Stimulated activated CD4-positive, alpha-beta T cell treated with anti-CD3 and anti-CD28 coated beads, TNF-alpha, amount 100 ng/mL, for 48 hours (primary cell): ENCODE results near the gene SAMD14.

Source experiments
- DNase-seq, 3 donors: peaks; one replicate each; pipeline ENCODE4 v3.0.0-alpha.2; 2020; ENCODE audit warnings: low read depth in 3 of 3

SAMD14 gene

GRCh38 chr17:50148226-50149090 is 18.5 kb upstream of the SAMD14 start:
- peak in 2 of 3 donors; percentile 65 to 66 for DNase-seq

DNA sequence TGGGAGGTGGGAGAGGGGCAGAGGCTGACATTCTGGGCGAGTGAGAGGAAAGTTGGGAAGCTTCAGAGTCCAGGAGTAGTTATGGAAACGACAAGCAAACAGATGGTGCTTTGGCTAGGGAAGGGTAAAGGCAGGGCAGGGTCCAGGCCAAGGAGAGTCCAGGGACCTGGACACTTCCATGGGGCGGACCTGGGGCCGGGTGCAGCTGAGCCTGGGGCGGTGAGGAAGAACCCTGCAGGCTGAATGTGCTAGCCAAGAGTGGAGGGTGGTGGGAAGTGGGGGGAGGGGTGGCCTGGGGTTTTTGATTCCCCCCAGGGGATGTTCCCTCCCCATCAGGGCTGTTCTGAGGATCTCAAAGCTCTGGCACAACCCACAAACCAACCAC is 17.9 kb upstream of the SAMD14 start:
- no peak for DNase-seq

DNA sequence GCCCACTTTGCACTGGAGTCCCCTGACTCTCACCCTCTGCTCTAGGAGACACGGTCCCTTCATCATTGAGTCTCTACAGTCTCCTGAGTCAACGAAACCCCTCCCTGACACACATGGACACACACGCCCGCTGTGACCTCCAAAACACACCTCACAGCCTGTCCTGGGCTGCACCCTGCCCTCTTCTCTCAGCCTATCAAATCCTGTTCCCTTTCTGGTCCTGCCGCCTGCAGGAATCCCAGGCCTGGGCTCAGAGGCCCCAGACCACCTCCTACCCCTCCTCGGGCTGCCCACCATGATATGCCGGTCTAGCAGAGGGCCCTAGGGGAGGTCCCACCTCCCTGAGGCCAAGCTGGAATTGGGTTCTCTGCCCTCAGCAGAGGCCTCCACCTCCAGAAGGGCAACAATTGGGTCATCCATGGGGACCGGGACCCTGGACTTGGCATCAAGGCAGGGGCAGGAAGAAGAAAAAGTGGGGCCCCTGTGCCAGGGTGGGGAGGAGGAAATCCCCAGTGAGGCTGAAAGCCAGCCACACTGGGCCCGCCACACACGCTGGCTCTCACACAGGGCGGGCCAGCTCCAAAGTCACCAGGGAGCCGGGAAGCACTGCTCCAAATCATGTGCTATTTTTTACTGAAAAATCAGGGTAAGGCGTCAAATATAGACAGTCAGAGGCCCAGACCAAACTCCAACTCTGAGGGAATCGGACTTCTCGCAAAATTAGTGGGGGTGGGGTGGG is 17.1 kb upstream of the SAMD14 start:
- no peak for DNase-seq

- DNase-seq = no peak
These were observed 16.4 kb upstream of the SAMD14 start for GRCh38 chr17:50146230-50146926.

GRCh38 chr17:50145532-50146229 is 15.7 kb upstream of the SAMD14 start:
- DNase-seq = no peak

DNA sequence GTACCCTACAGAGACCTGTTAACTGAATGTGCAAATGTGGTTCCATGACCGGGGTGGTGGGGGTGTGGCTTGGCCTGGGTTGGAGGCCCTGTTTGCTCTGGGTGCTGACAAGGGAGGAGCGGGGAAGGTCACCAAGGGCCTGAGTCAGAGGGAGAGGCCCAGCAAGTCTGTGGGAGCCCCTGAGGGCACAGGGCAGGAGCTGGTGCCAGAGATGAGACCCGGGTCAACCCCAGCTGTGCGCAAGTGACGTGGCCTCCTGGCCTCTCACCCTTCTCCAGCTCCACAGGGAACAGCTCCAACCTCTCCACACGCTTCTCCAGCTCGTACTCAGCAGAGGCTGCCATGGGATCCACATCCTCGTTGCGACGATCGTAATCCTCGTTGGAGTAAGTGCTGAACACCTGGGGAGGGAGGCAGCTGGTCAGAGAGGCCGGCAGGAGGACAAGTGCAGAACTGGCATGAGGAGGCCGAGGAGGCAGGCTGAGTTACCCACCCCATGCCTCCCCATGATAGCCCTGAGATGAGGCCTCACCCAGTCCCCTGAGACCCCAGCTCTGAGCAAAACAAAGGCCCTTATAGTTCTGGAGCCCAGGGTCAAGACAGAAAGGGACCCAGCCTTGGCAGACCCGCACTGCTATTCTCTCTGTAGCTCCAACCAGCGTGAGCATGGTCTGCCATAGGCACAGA is 15.0 kb upstream of the SAMD14 start:
- no peak for DNase-seq

DNA sequence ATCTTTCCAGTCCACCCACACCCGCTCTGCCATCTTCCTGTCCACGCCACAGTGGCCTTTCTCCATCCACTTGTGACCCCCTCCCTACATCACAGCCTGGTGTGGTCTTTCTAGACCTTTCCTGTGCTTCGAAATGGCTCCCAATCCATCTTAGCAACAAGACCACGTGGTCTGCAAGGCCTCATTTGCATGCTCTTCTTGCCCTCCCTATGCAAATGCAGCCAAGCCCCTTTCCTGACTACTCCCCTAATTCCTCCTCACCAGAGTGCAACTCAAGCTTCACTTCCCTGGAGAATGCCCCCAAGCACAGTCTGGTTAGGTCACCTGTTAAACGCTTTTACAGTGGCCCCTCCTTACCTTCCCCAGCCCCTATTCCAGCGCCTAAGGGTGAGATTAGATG is 14.4 kb upstream of the SAMD14 start:
- no peak for DNase-seq

DNA sequence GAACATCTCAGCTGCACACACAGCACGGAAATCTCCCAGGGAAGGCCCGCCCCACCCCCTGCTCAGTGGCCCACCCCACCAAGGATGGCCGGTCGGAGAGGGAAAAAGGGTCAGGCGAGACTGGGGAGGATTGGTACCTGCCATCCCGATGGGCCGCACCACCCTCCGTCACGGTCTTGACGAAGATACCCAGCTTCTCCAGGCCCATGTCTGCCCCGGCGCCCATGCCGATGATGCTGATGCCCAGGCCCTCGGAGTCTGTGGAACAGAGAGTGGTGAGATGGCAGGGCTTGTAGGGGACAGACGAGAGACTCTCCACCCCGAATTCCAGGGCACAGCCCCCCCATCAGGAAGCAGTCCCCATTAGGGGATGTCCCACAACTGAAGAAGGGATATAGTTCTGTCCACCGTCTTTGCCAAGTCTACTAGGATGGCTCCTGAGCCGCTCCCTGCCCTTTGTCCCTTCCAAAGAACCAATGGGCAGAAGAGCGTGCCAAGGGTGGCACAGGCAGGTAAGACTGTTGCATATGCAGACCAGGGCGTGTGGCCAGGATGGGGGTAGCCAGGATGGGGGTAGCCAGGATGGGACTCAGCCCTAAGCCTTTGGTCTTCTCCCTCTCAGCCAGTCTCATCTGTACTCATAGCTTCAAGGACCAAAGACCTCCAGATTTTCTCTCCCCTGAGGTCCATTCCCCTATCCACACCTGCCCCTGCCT is 13.7 kb upstream of the SAMD14 start:
- no peak for DNase-seq

DNA sequence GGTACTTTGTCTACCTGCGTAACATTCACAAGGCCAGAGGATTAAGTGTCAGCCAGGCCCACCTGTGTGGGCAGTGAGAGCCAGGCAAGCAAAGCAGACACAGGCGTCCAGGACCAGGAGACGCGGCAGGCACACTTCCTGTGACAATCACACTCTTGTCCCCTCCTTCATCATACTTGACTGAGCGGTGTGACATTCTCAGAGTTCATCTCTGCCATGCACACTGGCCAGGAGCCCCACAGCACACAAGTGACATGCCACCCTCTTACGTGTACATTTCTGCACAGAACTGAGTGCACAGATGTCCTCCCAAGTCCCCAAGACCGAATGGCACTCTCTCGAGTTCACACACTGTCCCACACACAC is 11.8 kb upstream of the SAMD14 start:
- no peak for DNase-seq

DNA sequence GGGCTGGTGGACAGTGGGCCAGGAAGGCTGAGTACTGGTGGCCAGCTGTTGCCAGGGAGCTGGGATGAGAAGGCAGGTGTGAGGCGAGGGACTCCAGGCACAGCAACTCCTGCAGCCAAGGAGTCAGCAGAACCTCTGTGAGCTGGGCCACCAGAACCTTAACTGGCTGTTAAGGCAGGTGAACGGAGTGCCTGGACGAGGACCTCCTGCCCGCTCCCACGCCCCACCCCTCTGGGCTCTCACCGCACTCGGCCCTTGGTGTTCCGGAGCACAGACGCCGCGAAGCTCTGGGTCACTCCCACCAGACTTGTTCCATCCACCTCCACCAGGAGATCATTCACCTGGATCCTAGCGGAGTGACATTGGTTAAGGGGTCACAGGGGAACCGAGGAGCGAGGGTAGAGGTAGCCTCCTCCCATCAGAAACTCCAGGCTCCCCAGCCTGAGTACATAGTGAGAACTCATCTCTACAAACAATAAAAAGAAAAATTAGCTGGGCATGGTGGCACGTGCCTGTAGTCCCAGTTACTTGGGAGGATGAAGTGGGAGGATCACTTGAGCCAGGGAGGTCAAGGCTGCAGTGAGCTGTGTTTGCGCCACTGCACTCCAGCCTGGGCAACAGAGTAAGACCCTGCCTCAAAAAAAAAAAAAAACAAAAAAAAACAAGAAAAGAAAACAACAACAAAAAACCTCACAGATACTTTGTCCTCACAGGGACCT is 11.2 kb upstream of the SAMD14 start:
- DNase-seq = no peak

DNA sequence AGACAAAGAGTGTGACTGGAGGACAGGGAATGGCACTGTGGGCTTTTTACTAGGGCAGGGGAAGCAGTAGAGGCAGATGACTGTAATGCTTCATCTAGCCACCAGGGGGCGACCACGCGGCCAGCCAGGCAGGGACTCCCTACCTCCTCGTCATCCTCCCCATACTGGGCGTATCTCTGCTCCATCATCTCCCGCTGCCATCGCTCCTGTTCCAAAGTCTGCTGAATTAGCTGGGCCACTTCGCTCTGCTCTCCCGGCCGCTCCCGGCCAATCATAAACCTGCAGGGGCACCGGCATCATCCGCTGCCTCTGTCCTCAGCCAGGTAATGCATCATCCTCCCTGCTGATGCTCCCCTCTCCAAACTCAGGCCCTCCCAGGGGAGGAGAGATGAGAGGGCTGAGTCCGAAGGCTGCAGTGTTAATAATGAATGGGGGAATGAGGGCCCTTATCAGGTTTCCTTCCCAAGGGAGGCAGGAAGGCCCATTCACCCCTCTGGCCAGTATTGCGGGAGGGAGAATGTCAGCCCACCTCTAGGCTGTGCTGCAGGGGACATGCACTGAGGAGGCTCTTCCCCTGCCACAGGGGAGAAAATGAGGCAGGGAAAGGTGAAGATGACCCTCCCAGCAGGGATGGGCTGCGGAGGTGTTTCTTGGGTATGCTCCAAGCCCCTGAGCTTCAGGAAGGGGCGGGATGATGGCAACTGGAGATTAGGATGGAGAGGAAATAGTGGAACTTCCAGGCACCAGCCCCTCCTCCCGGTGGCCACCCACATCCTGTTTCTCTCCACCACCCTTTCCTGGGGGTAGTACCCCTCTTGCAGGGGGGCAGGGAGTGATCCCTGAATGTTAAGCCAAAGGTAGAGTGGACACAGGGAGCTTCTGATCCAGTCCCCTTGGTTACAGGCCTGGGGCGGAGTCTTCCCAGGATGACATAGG is 10.3 kb upstream of the SAMD14 start:
- DNase-seq = peak; percentile 63 to 73 (median 71)

- DNase-seq = no peak
These were observed 9.3 kb upstream of the SAMD14 start for GRCh38 chr17:50139185-50139783.

DNA sequence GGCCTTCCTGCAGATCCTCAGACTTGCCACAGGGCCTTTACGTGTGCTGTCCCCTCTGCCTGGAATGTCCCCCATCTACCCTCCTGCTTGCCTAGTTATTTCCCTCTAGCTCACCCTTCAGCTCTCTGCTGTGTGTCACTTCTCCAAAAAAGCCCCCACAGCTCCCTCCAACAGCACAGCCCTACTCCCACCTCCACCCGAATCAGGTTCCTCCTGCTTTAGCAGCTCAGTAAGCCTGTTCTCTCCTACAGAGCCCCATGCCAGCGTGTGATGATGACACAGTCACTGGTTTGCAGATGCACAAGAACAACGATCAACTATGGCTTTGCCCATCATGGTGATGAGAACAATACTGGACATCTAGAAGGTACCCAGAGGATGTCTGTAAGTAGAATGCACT is 7.1 kb upstream of the SAMD14 start:
- DNase-seq = no peak

DNA sequence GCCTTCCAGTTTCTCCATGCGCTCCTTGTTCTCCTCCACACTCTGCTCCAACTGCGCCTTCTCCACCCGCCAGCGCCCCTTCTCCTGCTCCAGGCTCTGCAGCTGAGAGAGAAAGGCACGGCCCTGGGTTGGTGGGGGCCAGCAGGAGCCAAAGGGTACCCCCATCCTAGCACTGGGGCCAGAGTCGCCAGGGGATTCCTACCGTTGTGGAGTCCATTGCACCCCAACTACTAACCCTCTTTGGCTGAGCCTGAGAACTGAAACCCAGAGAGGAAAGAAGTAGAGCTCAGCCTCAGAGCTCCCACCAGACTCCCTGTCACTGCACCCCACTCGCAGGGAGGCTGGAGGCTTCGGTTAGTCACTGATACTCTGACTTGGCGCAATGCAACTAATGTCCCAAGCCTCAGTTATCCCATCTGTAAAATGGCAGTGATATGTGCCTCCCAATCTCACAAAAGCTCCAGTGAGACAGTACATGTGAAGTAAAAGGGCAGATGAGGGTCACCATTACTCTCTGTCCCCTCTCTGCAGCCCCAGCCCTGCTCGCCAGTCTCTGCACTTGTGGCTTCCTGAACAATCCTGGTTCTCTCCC is 6.2 kb upstream of the SAMD14 start:
- DNase-seq = no peak

- DNase-seq = no peak
These were observed 5.5 kb upstream of the SAMD14 start for GRCh38 chr17:50135316-50136095.

DNA sequence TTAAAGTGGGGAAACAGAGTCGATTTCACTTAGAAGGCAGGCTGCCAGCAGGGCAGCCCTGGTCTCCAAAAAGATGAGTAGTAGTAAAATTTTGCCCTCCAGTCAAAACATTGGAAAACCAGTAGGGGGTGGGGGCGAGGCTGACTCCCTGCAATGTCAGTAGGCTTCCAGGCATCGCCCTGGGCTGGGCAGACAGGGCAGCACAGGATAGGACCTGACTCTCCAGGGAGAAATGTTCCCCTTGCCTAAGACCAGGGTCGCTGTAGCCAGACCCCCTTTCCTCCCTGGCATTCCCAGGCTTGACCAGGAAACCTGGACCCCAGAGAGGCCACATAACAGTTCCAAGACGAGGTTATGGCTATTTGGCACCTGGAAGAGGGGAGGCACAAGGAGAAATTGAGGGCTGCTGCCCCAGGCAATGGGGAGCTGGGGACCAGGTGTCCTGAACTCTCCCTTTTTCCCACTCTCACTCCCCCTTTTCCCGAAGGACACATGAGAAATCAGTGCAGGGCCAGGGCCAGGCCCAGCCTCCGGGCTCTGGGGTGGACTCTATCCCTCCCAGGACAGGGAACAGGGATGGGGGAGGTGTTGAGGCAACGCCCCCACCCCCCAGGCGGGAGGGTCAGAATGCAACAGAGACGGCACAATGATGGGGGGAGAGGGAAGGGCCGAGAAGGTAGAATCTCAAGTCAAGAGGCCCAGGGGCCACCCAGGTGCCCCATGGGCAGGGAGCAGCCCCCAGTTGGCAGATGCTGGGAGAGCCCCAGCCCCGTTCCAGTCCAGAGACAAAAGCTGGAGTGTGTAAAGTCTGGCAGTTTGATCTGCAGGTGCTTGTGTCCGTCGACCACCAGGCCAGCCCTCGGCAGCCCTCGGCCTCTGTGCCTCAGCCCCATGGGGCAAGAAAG is 4.5 kb upstream of the SAMD14 start:
- no peak for DNase-seq
